ENCODE measurements around the gene KDM1B.

DNA sequence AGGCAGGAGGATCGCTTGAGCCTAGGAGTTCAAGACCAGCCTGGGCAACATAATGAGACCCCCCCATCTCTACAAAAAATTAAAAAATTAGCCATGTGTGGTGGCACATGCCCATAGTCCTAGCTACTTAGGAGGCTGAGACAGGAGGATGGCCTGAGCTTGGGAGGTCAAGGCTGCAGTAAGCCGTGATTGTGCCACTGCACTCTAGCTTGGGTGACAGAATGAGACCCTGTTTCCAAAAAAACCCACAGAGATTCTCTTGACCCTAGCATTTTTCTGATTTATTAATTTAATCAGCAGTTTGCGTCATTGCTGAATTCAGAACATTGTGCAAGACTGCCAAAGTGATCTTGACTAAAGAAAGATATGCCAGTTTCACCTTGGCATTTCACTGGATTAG is 36.8 kb downstream of the KDM1B start:
- TF ChIP-seq, protein P1, sequence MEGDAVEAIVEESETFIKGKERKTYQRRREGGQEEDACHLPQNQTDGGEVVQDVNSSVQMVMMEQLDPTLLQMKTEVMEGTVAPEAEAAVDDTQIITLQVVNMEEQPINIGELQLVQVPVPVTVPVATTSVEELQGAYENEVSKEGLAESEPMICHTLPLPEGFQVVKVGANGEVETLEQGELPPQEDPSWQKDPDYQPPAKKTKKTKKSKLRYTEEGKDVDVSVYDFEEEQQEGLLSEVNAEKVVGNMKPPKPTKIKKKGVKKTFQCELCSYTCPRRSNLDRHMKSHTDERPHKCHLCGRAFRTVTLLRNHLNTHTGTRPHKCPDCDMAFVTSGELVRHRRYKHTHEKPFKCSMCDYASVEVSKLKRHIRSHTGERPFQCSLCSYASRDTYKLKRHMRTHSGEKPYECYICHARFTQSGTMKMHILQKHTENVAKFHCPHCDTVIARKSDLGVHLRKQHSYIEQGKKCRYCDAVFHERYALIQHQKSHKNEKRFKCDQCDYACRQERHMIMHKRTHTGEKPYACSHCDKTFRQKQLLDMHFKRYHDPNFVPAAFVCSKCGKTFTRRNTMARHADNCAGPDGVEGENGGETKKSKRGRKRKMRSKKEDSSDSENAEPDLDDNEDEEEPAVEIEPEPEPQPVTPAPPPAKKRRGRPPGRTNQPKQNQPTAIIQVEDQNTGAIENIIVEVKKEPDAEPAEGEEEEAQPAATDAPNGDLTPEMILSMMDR (conservative IDR thresholded peaks at IDR 0.05; ENCODE audit: low read depth, low read length): no peak
- no peak for TF ChIP-seq EZH2 (IDR thresholded peaks at IDR 0.05; ENCODE audit: borderline replicate concordance, low read depth, low read length, poor library complexity, severe bottlenecking)

Data from A673 (cell line).